NT2/D1 (cell line): Measurements from ENCODE around the gene APP.

Experiments used
- SUZ12 ChIP-seq: IDR thresholded peaks from 2 replicates; pipeline ENCODE4 v1.6.1; 2011; ENCODE audit not compliant: insufficient read length, insufficient read depth; ENCODE audit errors: extremely low read depth
- YY1 ChIP-seq: IDR thresholded peaks from 2 replicates; pipeline ENCODE4 v1.6.1; 2011; ENCODE audit not compliant: insufficient read length, insufficient read depth
- ZNF274 ChIP-seq: IDR thresholded peaks from 2 replicates; pipeline ENCODE4 v1.6.1; 2011; ENCODE audit warnings: mild to moderate bottlenecking, low read depth, low read length

- TF ChIP-seq ZNF274 (no peak), SUZ12 (no peak), YY1 (no peak)
Measured at GRCh38 chr21:25987531-25987930, 183.0 kb downstream of the APP start.
